Thyroid gland (tissue), 4 donors: ENCODE results near the gene TWF2. TPM values are rescaled to one million over a fixed set of nuclear protein-coding genes. Genes with fewer than 3 reads are reported as not detected.

Experiments used
- DNase-seq, 2 donors: peaks; one replicate each; pipeline ENCODE4 v3.0.0-alpha.2; 2019
- H3K27ac ChIP-seq, 3 donors: fragments of 200-600 bp; sonication (generic); 1 replicate in 2 of 3; 2 replicates in 1 of 3; pipeline ENCODE4 v1.5.1; 2016 to 2019; ENCODE audit warnings: mild to moderate bottlenecking in 1 of 3, moderate library complexity in 1 of 3
- H3K27me3 ChIP-seq: fragments of 200-600 bp; sonication (generic); one replicate; pipeline ENCODE4 v1.5.1; 2019
- H3K36me3 ChIP-seq, 2 donors: fragments of 200-600 bp; sonication (generic); one replicate each; pipeline ENCODE4 v1.5.1; 2016 to 2019
- H3K4me1 ChIP-seq, 2 donors: fragments of 200-600 bp; sonication (generic); one replicate each; pipeline ENCODE4 v1.5.1; 2017 to 2019
- H3K4me3 ChIP-seq, 3 donors: fragments of 200-600 bp; sonication (generic); replicated peaks in 1 of 3; 1 replicate in 2 of 3; 2 replicates in 1 of 3; pipeline ENCODE4 v1.5.1; 2016; ENCODE audit warnings: mild to moderate bottlenecking in 1 of 3
- H3K9me3 ChIP-seq: fragments of 200-600 bp; sonication (generic); one replicate; pipeline ENCODE4 v1.5.1; 2017
- CTCF ChIP-seq, 6 experiments: fragments of 200-600 bp in 3 of 6; fragments of 450-650 bp in 3 of 6; sonication (generic) in 3 of 6; IDR thresholded peaks; one replicate each; pipeline ENCODE4 v1.5.1; 2016 to 2019; ENCODE audit warnings: antibody characterized with exemption in 6 of 6, mild to moderate bottlenecking in 2 of 6, inconsistent platforms in 1 of 6, moderate library complexity in 1 of 6
- POLR2A ChIP-seq, 2 donors: fragments of 450-650 bp; IDR thresholded peaks; one replicate each; pipeline ENCODE4 v1.6.1; 2017; ENCODE audit warnings: antibody characterized with exemption in 2 of 2, mild to moderate bottlenecking in 2 of 2, moderate library complexity in 1 of 2
- WGBS, 2 donors: methylation state at CpG; one replicate each; pipeline ENCODE4 v1.1.5; 2017; 5-methylcytosine and 5-hydroxymethylcytosine counted together
- intact Hi-C: fragments of 100-400 bp; cut with DNase I; formaldehyde crosslinking; loops from one replicate; pipeline ENCODE4 v1.15.1; 2023
- total RNA-seq, 4 donors: library from RNA; depleted of rRNA; stranded (reverse); fragments of >200 nt; gene quantifications; one replicate each; pipeline ENCODE4 v1.2.3, GENCODE V29; 2016

The TWF2 gene
- total RNA-seq, 4 donors from 2014 or later = 28.3 to 61.1 (median 50.4) TPM

DNA sequence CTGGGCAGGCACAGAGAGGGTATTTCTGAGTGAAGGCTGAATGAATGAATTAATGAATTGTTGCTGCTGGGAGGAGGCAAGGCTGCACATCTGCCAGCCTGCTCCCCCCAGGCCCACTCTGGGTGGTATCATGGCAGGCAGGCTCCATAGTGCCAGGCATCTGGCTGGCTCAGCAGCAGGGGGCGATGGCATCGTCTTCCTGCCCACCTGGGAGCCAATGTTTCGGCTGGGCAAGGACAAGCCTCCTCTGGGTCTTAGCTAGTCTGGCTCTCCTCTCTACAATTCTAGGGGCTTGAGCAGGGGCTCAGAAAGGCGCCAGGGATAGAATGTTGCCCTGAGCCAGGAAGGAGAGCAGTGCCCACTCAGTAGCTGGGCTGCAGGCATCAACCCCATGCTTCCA is 11.8 kb downstream of the TWF2 start:
- no peaks in the 10 kb centered on the region for H3K27me3 ChIP-seq
- TF ChIP-seq CTCF (IDR thresholded peaks at IDR 0.05) (no peak), POLR2A (IDR thresholded peaks at IDR 0.05) (no peak)
- no peaks in the 10 kb centered on the region for H3K9me3 ChIP-seq
- DNase-seq = no peak
- peaks cover 31 to 33% of the 10 kb centered on the region in 2 donors for H3K36me3 ChIP-seq
- H3K4me1 ChIP-seq = no peaks in the 10 kb centered on the region
- H3K27ac ChIP-seq = no peak overlapping the region
- intact Hi-C loops = no loop called here
- H3K4me3 ChIP-seq = no peak overlapping the region
- WGBS, 2 donors = 84 to 96% methylated on average over 4 of the region's 4 CpGs

DNA sequence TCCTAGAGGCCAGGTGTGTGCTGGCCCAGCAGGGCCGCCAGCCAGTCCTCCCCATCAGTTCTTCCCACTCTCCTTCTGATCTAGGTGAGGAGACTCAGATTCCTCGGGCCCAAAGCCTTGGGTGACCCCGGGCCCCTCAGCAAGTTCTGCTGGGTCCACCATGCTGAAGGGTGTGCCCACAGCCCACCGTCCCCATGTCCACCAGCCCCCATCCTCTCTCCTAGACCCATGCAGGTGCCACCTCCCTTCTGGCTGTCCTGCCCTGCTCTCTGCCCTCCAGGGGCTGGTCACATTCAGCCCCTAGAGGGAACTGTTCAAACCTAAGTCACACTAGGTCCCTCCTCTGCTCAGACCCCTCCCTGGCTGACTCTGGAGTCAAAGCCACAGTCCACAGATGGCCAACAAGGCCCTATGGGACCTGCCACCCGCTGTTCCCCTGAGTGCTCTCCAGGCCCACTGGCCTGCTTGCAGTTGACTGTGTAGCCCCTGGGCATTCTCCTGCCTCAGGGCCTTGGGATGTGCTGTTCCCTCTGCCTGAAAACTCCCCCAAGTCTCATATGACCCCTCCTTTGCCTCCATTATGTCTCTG is 12.6 kb downstream of the TWF2 start:
- DNase-seq = no peak
- Histone ChIP-seq H3K36me3 (peaks cover 30 to 31% of the 10 kb centered on the region in 2 donors), H3K9me3 (no peaks in the 10 kb centered on the region), H3K4me1 (no peaks in the 10 kb centered on the region), H3K4me3 (no peak overlapping the region), H3K27me3 (no peaks in the 10 kb centered on the region), H3K27ac (no peak overlapping the region)
- intact Hi-C loops = no loop called here
- no peak for TF ChIP-seq CTCF (IDR thresholded peaks at IDR 0.05)
- 95% methylated on average over 5 of the region's 5 CpGs for WGBS, 2 donors

- H3K27me3 ChIP-seq = no peaks in the 10 kb centered on the region
- no peak within 1 kb of the TSS for H3K27ac ChIP-seq
- peaks cover 24 to 25% of the 10 kb centered on the region in 2 donors for H3K36me3 ChIP-seq
- H3K4me3 ChIP-seq = no peak within 1 kb of the TSS
- H3K4me1 ChIP-seq = peaks cover 3 to 7% of the 10 kb centered on the region in 2 donors
- TF ChIP-seq POLR2A (IDR thresholded peaks at IDR 0.05) (no peak), CTCF (IDR thresholded peaks at IDR 0.05) (no peak)
- 85 to 94% methylated on average over 6 to 9 of the region's 9 CpGs for WGBS, 2 donors
- H3K9me3 ChIP-seq = no peaks in the 10 kb centered on the region
- intact Hi-C loops = no loop called here
- no peak for DNase-seq
Measured at GRCh38 chr3:52225452-52226228, 13.3 kb downstream of the TWF2 start, which contains the start of gene TLR9. TLR9 (minus strand) TSS chr3:52225645; CDS start chr3:52225529, 116 bp downstream.

GRCh38 chr3:52223449-52224408 is 15.2 kb downstream of the TWF2 start:
- Histone ChIP-seq H3K4me3 (no peak overlapping the region), H3K27me3 (no peaks in the 10 kb centered on the region), H3K36me3 (peaks cover 5% of the 10 kb centered on the region in 2 donors), H3K27ac (no peak overlapping the region), H3K4me1 (peaks cover 13 to 24% of the 10 kb centered on the region in 2 donors), H3K9me3 (no peaks in the 10 kb centered on the region)
- TF ChIP-seq POLR2A (IDR thresholded peaks at IDR 0.05) (no peak), CTCF (IDR thresholded peaks at IDR 0.05) (no peak)
- no peak for DNase-seq
- intact Hi-C loops = no loop called here
- 92 to 96% methylated on average over 25 to 32 of the region's 32 CpGs for WGBS, 2 donors
